Smooth muscle cell (in vitro differentiated cells): ENCODE data around the gene USP17L22. TPM values are rescaled to one million over a fixed set of nuclear protein-coding genes. Genes with fewer than 3 reads are reported as not detected.
"Not testable (repeated sequence)": the region's sequence is repeated elsewhere in the genome, so short reads cannot be mapped to it uniquely, and the experiment has no call there.

ENCODE experiments used
- DNase-seq: peaks from one replicate; lab custom pipeline; 2025; ENCODE audit not compliant: unreplicated experiment; lab: John Stamatoyannopoulos, UW
- H2AFZ ChIP-seq: fragments of 200-600 bp; sonication (generic); 2 replicates; pipeline ENCODE4 v1.6.0; 2016; ENCODE audit warnings: antibody characterized with exemption, low read depth, mild to moderate bottlenecking
- H3F3A ChIP-seq: fragments of 200-600 bp; sonication (generic); 2 replicates; pipeline ENCODE4 v1.6.0; 2017; ENCODE audit warnings: antibody characterized with exemption, low read depth
- H3K27ac ChIP-seq: fragments of 200-600 bp; sonication (generic); 2 replicates; pipeline ENCODE4 v1.5.1; 2016; ENCODE audit warnings: low read depth, mild to moderate bottlenecking
- H3K27me3 ChIP-seq: fragments of 200-600 bp; sonication (generic); 2 replicates; pipeline ENCODE4 v1.6.1; 2016; ENCODE audit warnings: low read depth, mild to moderate bottlenecking
- H3K36me3 ChIP-seq: fragments of 200-600 bp; sonication (generic); 2 replicates; pipeline ENCODE4 v1.5.1; 2016; ENCODE audit warnings: low read depth
- H3K4me1 ChIP-seq: fragments of 200-600 bp; sonication (generic); 2 replicates; pipeline ENCODE4 v1.5.1; 2016; ENCODE audit warnings: low read depth
- H3K4me2 ChIP-seq: fragments of 200-600 bp; sonication (generic); 2 replicates; pipeline ENCODE4 v1.6.0; 2016; ENCODE audit warnings: mild to moderate bottlenecking
- H3K4me3 ChIP-seq: fragments of 200-600 bp; sonication (generic); 2 replicates; pipeline ENCODE4 v1.5.1; 2016; ENCODE audit warnings: mild to moderate bottlenecking
- H3K79me2 ChIP-seq: fragments of 200-600 bp; sonication (generic); 2 replicates; pipeline ENCODE4 v1.6.0; 2016; ENCODE audit warnings: low read depth, mild to moderate bottlenecking
- H3K9ac ChIP-seq: fragments of 200-600 bp; sonication (generic); 2 replicates; pipeline ENCODE4 v1.6.0; 2016; ENCODE audit warnings: low read depth
- H3K9me3 ChIP-seq: fragments of 200-600 bp; sonication (generic); replicated peaks from 2 replicates; pipeline ENCODE4 v1.5.1; 2016; ENCODE audit warnings: low read depth
- H4K20me1 ChIP-seq: fragments of 200-600 bp; sonication (generic); 2 replicates; pipeline ENCODE4 v1.6.0; 2016; ENCODE audit warnings: low read depth
- WGBS: methylation state at CpG from one replicate; pipeline ENCODE4 v1.1.7; 2016; ENCODE audit warnings: low lambda C conversion rate; 5-methylcytosine and 5-hydroxymethylcytosine counted together
- polyA plus RNA-seq: library from polyadenylated mRNA; unstranded; fragments of >200 nt; fragmentation: Nextera tagmentation; extraction: Ambion mirVana; gene quantifications from 2 replicates; pipeline ENCODE4 v1.2.1, GENCODE V29; 2016
- total RNA-seq: library from RNA; depleted of rRNA; stranded (reverse); fragments of >200 nt; gene quantifications from 2 replicates; pipeline ENCODE4 v1.2.3, GENCODE V29; 2014

Gene USP17L22, protein sequence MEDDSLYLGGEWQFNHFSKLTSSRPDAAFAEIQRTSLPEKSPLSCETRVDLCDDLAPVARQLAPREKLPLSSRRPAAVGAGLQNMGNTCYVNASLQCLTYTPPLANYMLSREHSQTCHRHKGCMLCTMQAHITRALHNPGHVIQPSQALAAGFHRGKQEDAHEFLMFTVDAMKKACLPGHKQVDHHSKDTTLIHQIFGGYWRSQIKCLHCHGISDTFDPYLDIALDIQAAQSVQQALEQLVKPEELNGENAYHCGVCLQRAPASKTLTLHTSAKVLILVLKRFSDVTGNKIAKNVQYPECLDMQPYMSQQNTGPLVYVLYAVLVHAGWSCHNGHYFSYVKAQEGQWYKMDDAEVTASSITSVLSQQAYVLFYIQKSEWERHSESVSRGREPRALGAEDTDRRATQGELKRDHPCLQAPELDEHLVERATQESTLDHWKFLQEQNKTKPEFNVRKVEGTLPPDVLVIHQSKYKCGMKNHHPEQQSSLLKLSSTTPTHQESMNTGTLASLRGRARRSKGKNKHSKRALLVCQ
- not detected in 2 replicates for total RNA-seq
- not detected in 2 replicates for polyA plus RNA-seq

GRCh38 chr4:9267319-9267718 lies at the start of gene USP17L22:
Gene USP17L22, plus strand, starts transcription at chr4:9267619. Its CDS starts 0 bp downstream, at chr4:9267619.
- H3F3A ChIP-seq, H3K27me3 ChIP-seq, H4K20me1 ChIP-seq, H3K27ac ChIP-seq, H2AFZ ChIP-seq, H3K4me1 ChIP-seq, H3K9ac ChIP-seq, H3K4me3 ChIP-seq, DNase-seq, H3K9me3 ChIP-seq, H3K36me3 ChIP-seq, H3K4me2 ChIP-seq, H3K79me2 ChIP-seq: not testable (repeated sequence)
- WGBS = no CpG with 5 or more reads among the region's 15 CpGs

DNA sequence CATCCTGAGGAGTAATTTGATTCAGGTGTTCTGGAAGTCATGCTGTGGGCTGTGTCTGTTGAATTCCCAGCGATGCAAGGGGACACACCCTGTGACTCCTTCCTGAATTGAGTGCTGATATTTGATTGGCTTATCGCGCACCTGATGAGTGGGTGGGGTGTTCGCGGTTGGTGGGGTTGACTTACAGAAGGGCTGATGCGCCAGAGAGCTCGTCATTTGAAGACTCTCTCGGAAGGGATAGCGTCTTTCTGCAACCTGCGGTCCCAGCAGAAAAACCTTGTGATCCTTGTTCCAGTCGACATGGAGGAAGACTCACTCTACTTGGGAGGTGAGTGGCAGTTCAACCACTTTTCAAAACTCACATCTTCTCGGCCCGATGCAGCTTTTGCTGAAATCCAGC lies 47.6 kb upstream of the USP17L22 start, which contains the start of gene USP17L12:
TSS of gene USP17L12 (plus strand) at position 301 of the 400 bp plus-strand sequence. CDS start at position 301, 0 bp downstream.
- not testable (repeated sequence) for H3K9ac ChIP-seq, H3K27ac ChIP-seq, H3K27me3 ChIP-seq, H3K4me2 ChIP-seq, H4K20me1 ChIP-seq, H3K4me3 ChIP-seq, H2AFZ ChIP-seq, H3F3A ChIP-seq, H3K9me3 ChIP-seq, H3K36me3 ChIP-seq, H3K4me1 ChIP-seq, DNase-seq, H3K79me2 ChIP-seq
- WGBS = no CpG with 5 or more reads among the region's 13 CpGs

- not testable (repeated sequence) for H3K27me3 ChIP-seq, H3K4me1 ChIP-seq, H3K4me3 ChIP-seq, H3K4me2 ChIP-seq, H2AFZ ChIP-seq, H3K79me2 ChIP-seq, DNase-seq, H4K20me1 ChIP-seq, H3K9ac ChIP-seq, H3F3A ChIP-seq, H3K27ac ChIP-seq, H3K9me3 ChIP-seq, H3K36me3 ChIP-seq
- WGBS = no CpG with 5 or more reads among the region's 14 CpGs
Measured at GRCh38 chr4:9224596-9224995, 42.8 kb upstream of the USP17L22 start, which contains the start of gene USP17L13. Gene USP17L13, plus strand, starts transcription at chr4:9224896. Its CDS starts 0 bp downstream, at chr4:9224896.

- not testable (repeated sequence) for H3K4me2 ChIP-seq, H3F3A ChIP-seq, H3K79me2 ChIP-seq, H3K4me3 ChIP-seq, H3K27me3 ChIP-seq, H3K9ac ChIP-seq, H3K27ac ChIP-seq, H3K9me3 ChIP-seq, DNase-seq, H2AFZ ChIP-seq, H4K20me1 ChIP-seq, H3K4me1 ChIP-seq, H3K36me3 ChIP-seq
- 82% methylated on average over 5 of the region's 8 CpGs for WGBS
Measured at GRCh38 chr4:9230249-9230648, 37.2 kb upstream of the USP17L22 start.

DNA sequence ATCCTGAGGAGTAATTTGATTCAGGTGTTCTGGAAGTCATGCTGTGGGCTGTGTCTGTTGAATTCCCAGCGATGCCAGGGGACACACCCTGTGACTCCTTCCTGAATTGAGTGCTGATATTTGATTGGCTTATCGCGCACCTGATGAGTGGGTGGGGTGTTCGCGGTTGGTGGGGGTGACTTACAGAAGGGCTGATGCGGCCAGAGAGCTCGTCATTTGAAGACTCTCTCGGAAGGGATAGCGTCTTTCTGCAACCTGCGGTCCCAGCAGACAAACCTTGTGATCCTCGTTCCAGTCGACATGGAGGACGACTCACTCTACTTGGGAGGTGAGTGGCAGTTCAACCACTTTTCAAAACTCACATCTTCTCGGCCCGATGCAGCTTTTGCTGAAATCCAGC lies 33.3 kb upstream of the USP17L22 start, which contains the start of gene USP17L15:
TSS of gene USP17L15 (plus strand) at position 301 of the 400 bp plus-strand sequence. CDS start at position 301, 0 bp downstream.
- not testable (repeated sequence) for H3K4me1 ChIP-seq

GRCh38 chr4:9238461-9238860 lies 29.0 kb upstream of the USP17L22 start:
- not testable (repeated sequence) for H4K20me1 ChIP-seq, H3K4me1 ChIP-seq
- 82% methylated on average over 3 of the region's 12 CpGs for WGBS

More for the DNA sequence above, 33.3 kb upstream of the USP17L22 start, which contains the start of gene USP17L15:
- H3F3A ChIP-seq, H2AFZ ChIP-seq, H3K27ac ChIP-seq, H3K4me3 ChIP-seq, H3K9ac ChIP-seq, H4K20me1 ChIP-seq, H3K4me2 ChIP-seq, H3K27me3 ChIP-seq, H3K36me3 ChIP-seq, H3K79me2 ChIP-seq, DNase-seq, H3K9me3 ChIP-seq: not testable (repeated sequence)
- WGBS = no CpG with 5 or more reads among the region's 15 CpGs

DNA sequence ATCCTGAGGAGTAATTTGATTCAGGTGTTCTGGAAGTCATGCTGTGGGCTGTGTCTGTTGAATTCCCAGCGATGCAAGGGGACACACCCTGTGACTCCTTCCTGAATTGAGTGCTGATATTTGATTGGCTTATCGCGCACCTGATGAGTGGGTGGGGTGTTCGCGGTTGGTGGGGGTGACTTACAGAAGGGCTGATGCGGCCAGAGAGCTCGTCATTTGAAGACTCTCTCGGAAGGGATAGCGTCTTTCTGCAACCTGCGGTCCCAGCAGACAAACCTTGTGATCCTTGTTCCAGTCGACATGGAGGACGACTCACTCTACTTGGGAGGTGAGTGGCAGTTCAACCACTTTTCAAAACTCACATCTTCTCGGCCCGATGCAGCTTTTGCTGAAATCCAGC lies 23.8 kb upstream of the USP17L22 start, which contains the start of gene USP17L17:
TSS of gene USP17L17 (plus strand) at position 301 of the 400 bp plus-strand sequence. CDS start at position 301, 0 bp downstream.
- H3K36me3 ChIP-seq, H3K9me3 ChIP-seq, H3K9ac ChIP-seq, H2AFZ ChIP-seq, H3K79me2 ChIP-seq, H3K4me1 ChIP-seq, H3F3A ChIP-seq, H3K27me3 ChIP-seq, DNase-seq, H4K20me1 ChIP-seq, H3K27ac ChIP-seq, H3K4me2 ChIP-seq, H3K4me3 ChIP-seq: not testable (repeated sequence)
- WGBS = 86% methylated on average over 13 of the region's 14 CpGs

More at GRCh38 chr4:9238461-9238860, 29.0 kb upstream of the USP17L22 start:
- H3K4me2 ChIP-seq, H2AFZ ChIP-seq, H3K27me3 ChIP-seq, H3K9me3 ChIP-seq, H3K79me2 ChIP-seq, H3K4me3 ChIP-seq, H3K27ac ChIP-seq, DNase-seq, H3K36me3 ChIP-seq, H3F3A ChIP-seq, H3K9ac ChIP-seq: not testable (repeated sequence)

- 83% methylated on average over 19 of the region's 26 CpGs for WGBS
- not testable (repeated sequence) for DNase-seq, H3K4me2 ChIP-seq, H3K9ac ChIP-seq, H3K36me3 ChIP-seq, H3K4me3 ChIP-seq, H2AFZ ChIP-seq, H4K20me1 ChIP-seq, H3K9me3 ChIP-seq, H3K79me2 ChIP-seq, H3K4me1 ChIP-seq, H3K27me3 ChIP-seq, H3F3A ChIP-seq, H3K27ac ChIP-seq
Measured at GRCh38 chr4:9247953-9248680, 19.3 kb upstream of the USP17L22 start, which contains the start of gene USP17L18. Gene USP17L18, plus strand, starts transcription at chr4:9248630. Its CDS starts 0 bp downstream, at chr4:9248630.
